ENCODE results near the gene TMED1.

DNA sequence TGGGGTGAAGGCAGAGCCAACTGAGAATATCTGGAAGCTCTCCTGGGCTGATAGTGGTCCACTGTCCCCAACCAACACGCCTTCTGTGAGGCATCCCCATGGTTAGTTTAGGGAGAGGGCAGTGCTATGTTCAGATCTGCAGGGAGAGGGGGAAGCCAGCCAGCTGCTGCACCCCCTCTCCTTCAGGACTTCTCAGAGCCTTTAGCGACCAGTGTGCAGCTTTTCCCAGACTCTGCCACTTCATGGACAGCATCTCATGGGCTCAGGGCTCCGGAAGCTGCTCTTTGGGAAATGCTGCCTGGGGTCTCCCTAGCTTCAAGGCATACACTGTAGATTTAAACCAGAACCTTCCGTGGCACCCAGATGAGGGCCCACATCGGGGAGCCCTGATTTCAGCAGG, 33.5 kb downstream of the TMED1 start:
- TF ChIP-seq, protein P1, sequence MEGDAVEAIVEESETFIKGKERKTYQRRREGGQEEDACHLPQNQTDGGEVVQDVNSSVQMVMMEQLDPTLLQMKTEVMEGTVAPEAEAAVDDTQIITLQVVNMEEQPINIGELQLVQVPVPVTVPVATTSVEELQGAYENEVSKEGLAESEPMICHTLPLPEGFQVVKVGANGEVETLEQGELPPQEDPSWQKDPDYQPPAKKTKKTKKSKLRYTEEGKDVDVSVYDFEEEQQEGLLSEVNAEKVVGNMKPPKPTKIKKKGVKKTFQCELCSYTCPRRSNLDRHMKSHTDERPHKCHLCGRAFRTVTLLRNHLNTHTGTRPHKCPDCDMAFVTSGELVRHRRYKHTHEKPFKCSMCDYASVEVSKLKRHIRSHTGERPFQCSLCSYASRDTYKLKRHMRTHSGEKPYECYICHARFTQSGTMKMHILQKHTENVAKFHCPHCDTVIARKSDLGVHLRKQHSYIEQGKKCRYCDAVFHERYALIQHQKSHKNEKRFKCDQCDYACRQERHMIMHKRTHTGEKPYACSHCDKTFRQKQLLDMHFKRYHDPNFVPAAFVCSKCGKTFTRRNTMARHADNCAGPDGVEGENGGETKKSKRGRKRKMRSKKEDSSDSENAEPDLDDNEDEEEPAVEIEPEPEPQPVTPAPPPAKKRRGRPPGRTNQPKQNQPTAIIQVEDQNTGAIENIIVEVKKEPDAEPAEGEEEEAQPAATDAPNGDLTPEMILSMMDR (IDR thresholded peaks at IDR 0.05), result no peak
- TF ChIP-seq POLR2A (IDR thresholded peaks at IDR 0.05), result no peak

Measured in heart left ventricle (tissue), 13 donors.